ENCODE data around the gene SIK3. TPM values are rescaled to one million over a fixed set of nuclear protein-coding genes. Genes with fewer than 3 reads are reported as not detected.

Gene SIK3
- polyA plus RNA-seq, 1 experiment, result 7.3 TPM

GRCh38 chr11:116840746-116841296, 257.4 kb downstream of the SIK3 start:
- no peak overlapping the region for H3K4me3 ChIP-seq (ENCODE audit: low read depth, low read length)
- H3K36me3 ChIP-seq (ENCODE audit: control insufficient read depth, insufficient read depth, low read length), result peaks cover 3% of the 10 kb centered on the region
- DNase-seq (ENCODE audit: low read depth), result no peak
- no peaks in the 10 kb centered on the region for H3K27me3 ChIP-seq (ENCODE audit: control insufficient read depth, insufficient read depth, low read length)
- ChIA-PET POLR2A (no interaction called here), CTCF (interaction anchor here (1.4 to 2.1 kb wide), 4 partner anchors 8 to 265 kb away, joined by 4 to 10 read pairs (median 9); partner anchors contain the start of gene APOA5)
- TF ChIP-seq CTCF (IDR thresholded peaks at IDR 0.05; ENCODE audit: insufficient read depth, low read depth, low read length), result no peak

DNA sequence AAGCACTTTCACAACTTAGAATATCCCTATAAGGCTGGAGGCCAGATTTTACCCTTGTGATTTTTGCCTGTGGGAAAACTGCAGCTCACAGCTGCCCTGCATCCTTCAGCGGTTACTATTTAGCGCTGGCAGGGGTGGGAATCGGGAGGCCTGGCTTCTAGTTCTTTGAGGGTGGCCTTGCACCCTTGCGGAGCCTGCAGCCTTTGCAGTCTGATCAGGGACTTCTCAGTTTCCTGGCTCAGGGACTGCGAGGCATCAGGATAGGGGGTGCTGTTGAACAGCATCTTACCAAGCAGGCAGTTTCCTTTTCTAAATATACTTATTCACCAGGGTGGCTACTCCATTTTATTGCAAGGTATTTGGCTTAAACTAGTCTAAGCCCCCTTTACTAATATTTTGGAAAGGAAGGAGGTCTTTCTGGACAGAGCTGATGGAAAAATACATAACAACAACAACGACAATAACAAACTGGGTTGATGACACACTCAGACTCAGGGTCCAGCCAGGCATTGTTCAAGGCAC, 257.9 kb downstream of the SIK3 start:
- no peak for DNase-seq (ENCODE audit: low read depth)
- POLR2A ChIA-PET, result no interaction called here

GRCh38 chr11:116838321-116839084, 259.7 kb downstream of the SIK3 start:
- ChIA-PET CTCF (interaction anchor here (1.1 to 2.1 kb wide), 4 partner anchors 10 to 389 kb away, joined by 3 to 9 read pairs (median 6); no protein-coding TSS in a partner anchor), POLR2A (no interaction called here)
- no peak for TF ChIP-seq CTCF (IDR thresholded peaks at IDR 0.05; ENCODE audit: insufficient read depth, low read depth, low read length)
- H3K36me3 ChIP-seq (ENCODE audit: control insufficient read depth, insufficient read depth, low read length), result peaks cover under 1% of the 10 kb centered on the region
- no peak for DNase-seq (ENCODE audit: low read depth)
- H3K4me3 ChIP-seq (ENCODE audit: low read depth, low read length), result no peak overlapping the region
- no peaks in the 10 kb centered on the region for H3K27me3 ChIP-seq (ENCODE audit: control insufficient read depth, insufficient read depth, low read length)

More for the DNA sequence above, 257.9 kb downstream of the SIK3 start:
- CTCF ChIA-PET, result interaction anchor here (1.4 to 2.1 kb wide), 5 partner anchors 9 to 266 kb away, joined by 3 to 10 read pairs (median 9); partner anchors contain the start of gene APOA5
- Histone ChIP-seq H3K36me3 (ENCODE audit: control insufficient read depth, insufficient read depth, low read length) (peaks cover 3% of the 10 kb centered on the region), H3K27me3 (ENCODE audit: control insufficient read depth, insufficient read depth, low read length) (no peaks in the 10 kb centered on the region), H3K4me3 (ENCODE audit: low read depth, low read length) (no peak overlapping the region)
- peak; percentile 39 for TF ChIP-seq CTCF (IDR thresholded peaks at IDR 0.05; ENCODE audit: insufficient read depth, low read depth, low read length)

- CTCF ChIA-PET, result interaction anchor here (0.9 to 3.3 kb wide), 7 partner anchors 8 to 49 kb away, joined by 3 to 34 read pairs (median 12); partner anchors contain the start of genes APOA5 and ZPR1
- no peak for DNase-seq (ENCODE audit: low read depth)
- Histone ChIP-seq H3K27me3 (ENCODE audit: control insufficient read depth, insufficient read depth, low read length) (no peaks in the 10 kb centered on the region), H3K36me3 (ENCODE audit: control insufficient read depth, insufficient read depth, low read length) (no peaks in the 10 kb centered on the region), H3K4me3 (ENCODE audit: low read depth, low read length) (no peak within 1 kb of the TSS)
- POLR2A ChIA-PET, result no interaction called here
- TF ChIP-seq CTCF (IDR thresholded peaks at IDR 0.05; ENCODE audit: insufficient read depth, low read depth, low read length), result no peak
Observed at GRCh38 chr11:116837231-116838091, 260.8 kb downstream of the SIK3 start, which contains the start of gene APOA1. APOA1 (minus strand) TSS chr11:116837622; CDS start chr11:116837387, 235 bp downstream.

All from BJ (cell line).